HepG2 (cell line): ENCODE data around the gene TAF1D. TPM values are rescaled to one million over a fixed set of nuclear protein-coding genes. Genes with fewer than 3 reads are reported as not detected.

Source experiments
- CREB1 ChIP-seq, 2 experiments: fragments of 450-650 bp in 1 of 2; IDR thresholded peaks; 2 replicates each; pipeline ENCODE4 v1.6.1; 2016 to 2017; ENCODE audit warnings: control low read depth in 1 of 2, mild to moderate bottlenecking in 1 of 2, missing compliant biosample characterization in 1 of 2, missing genetic modification characterization in 1 of 2
- E2F5 ChIP-seq: sonication (generic); formaldehyde crosslinking; conservative IDR thresholded peaks from 2 replicates; pipeline ENCODE4 v1.4.0; 2020; ENCODE audit warnings: missing genetic modification reagents
- HNRNPH1 ChIP-seq: fragments of 200-400 bp; formaldehyde crosslinking; optimal IDR thresholded peaks from 2 replicates; pipeline ENCODE3; 2017; ENCODE audit warnings: mild to moderate bottlenecking, low read depth, low read length
- MAF1 ChIP-seq: sonication (generic); formaldehyde crosslinking; IDR thresholded peaks from 2 replicates; pipeline ENCODE4 v1.5.0; 2020; ENCODE audit warnings: missing genetic modification reagents, borderline replicate concordance
- NR2C2 ChIP-seq: sonication (generic); formaldehyde crosslinking; IDR thresholded peaks from 2 replicates; pipeline ENCODE4 v1.4.0; 2020; ENCODE audit warnings: missing genetic modification reagents, mild to moderate bottlenecking, moderate library complexity, borderline replicate concordance
- PAF1 ChIP-seq: IDR thresholded peaks from 2 replicates; pipeline ENCODE4 v1.6.1; 2016; ENCODE audit warnings: missing genetic modification reagents, missing compliant biosample characterization
- PAX8 ChIP-seq: sonication (generic); formaldehyde crosslinking; IDR thresholded peaks from 2 replicates; pipeline ENCODE4 v1.8.0; 2022; ENCODE audit warnings: mild to moderate bottlenecking, missing genetic modification reagents, borderline replicate concordance
- PHF8 ChIP-seq: sonication (generic); formaldehyde crosslinking; IDR thresholded peaks from 2 replicates; pipeline ENCODE4 v1.5.0; 2020; ENCODE audit warnings: missing genetic modification reagents
- RFXANK ChIP-seq: IDR thresholded peaks from 2 replicates; pipeline ENCODE4 v1.6.1; 2016
- ZFP82 ChIP-seq: sonication (generic); formaldehyde crosslinking; IDR thresholded peaks from 2 replicates; pipeline ENCODE4 v1.5.1; 2020; ENCODE audit warnings: mild to moderate bottlenecking, missing genetic modification reagents, borderline replicate concordance
- ZNF10 ChIP-seq: sonication (generic); formaldehyde crosslinking; IDR thresholded peaks from 2 replicates; pipeline ENCODE4 v1.4.0; 2020; ENCODE audit warnings: mild to moderate bottlenecking, low read depth, missing genetic modification reagents, borderline replicate concordance
- ZNF264 ChIP-seq: sonication (generic); formaldehyde crosslinking; IDR thresholded peaks from 2 replicates; pipeline ENCODE4 v1.4.0; 2020; ENCODE audit warnings: missing genetic modification reagents
- ZNF383 ChIP-seq: sonication (generic); formaldehyde crosslinking; IDR thresholded peaks from 2 replicates; pipeline ENCODE4 v1.4.0; 2020; ENCODE audit warnings: missing genetic modification reagents, mild to moderate bottlenecking, borderline replicate concordance
- ZNF512B ChIP-seq: sonication (generic); formaldehyde crosslinking; IDR thresholded peaks from 2 replicates; pipeline ENCODE4 v1.5.1; 2020; ENCODE audit warnings: missing genetic modification reagents, mild to moderate bottlenecking, borderline replicate concordance
- polyA plus RNA-seq, 8 experiments: library from polyadenylated mRNA; depleted of rRNA in 3 of 8; stranded (reverse) in 7 of 8; unstranded in 1 of 8; fragments of >200 nt; fragmentation: Illumina TruSeq in 4 of 8; extraction: Trizol in 4 of 8; gene quantifications; 2 replicates each; pipeline versions ENCODE4 v1.2.1 to v1.2.3, GENCODE V29; 2011 to 2016; ENCODE audit warnings: low read depth in 4 of 8, missing spikeins in 1 of 8, mixed read lengths in 1 of 8; ENCODE audit not compliant: insufficient read depth in 1 of 8
- total RNA-seq, 5 experiments: library from RNA; depleted of rRNA; stranded (reverse); fragments of >200 nt; fragmentation: Illumina TruSeq; extraction: Trizol; gene quantifications; 2 replicates each; pipeline ENCODE4 v1.2.3, GENCODE V29; 2016; ENCODE audit warnings: low read depth in 1 of 5
- TF ChIP-seq, protein P1 (sequence below): sonication (generic); formaldehyde crosslinking; IDR thresholded peaks from 2 replicates; pipeline ENCODE4 v1.4.0; 2020; ENCODE audit warnings: missing genetic modification reagents
- TF ChIP-seq, protein P2 (sequence below): sonication (generic); formaldehyde crosslinking; IDR thresholded peaks from 2 replicates; pipeline ENCODE4 v1.5.0; 2020; ENCODE audit warnings: mild to moderate bottlenecking, missing genetic modification reagents

Gene TAF1D
- total and polyA plus RNA-seq, 2 of the 13 experiments (the other 11 are each of a cell fraction or from before 2014, with no cell fraction given) = 132 to 207 TPM

- TF ChIP-seq E2F5 (CRISPR knock-in tag) (no peak), RFXANK (CRISPR knock-in tag) (no peak), PAX8 (CRISPR knock-in tag) (0 out of 2 replicates have a peak, but pooled peaks have one; percentile 71), PAF1 (CRISPR knock-in tag) (no peak; the same call in 1 of the 2 replicates), PHF8 (CRISPR knock-in tag) (peak; percentile 95), ZFP82 (CRISPR knock-in tag) (peak; percentile 82; the same call in 1 of the 2 replicates), ZNF264 (CRISPR knock-in tag) (no peak), CREB1 (IDR thresholded peaks at IDR 0.05) (no peak; the same call in 1 of the 2 replicates), CREB1 (CRISPR knock-in tag; IDR thresholded peaks at IDR 0.05) (peak; percentile 79), NR2C2 (CRISPR knock-in tag) (peak; percentile 85; the same call in 1 of the 2 replicates), HNRNPH1 (no peak), MAF1 (CRISPR knock-in tag) (no peak; the same call in 1 of the 2 replicates), ZNF10 (no peak), ZNF512B (CRISPR knock-in tag) (no peak), ZNF383 (no peak)
- TF ChIP-seq, protein P1, sequence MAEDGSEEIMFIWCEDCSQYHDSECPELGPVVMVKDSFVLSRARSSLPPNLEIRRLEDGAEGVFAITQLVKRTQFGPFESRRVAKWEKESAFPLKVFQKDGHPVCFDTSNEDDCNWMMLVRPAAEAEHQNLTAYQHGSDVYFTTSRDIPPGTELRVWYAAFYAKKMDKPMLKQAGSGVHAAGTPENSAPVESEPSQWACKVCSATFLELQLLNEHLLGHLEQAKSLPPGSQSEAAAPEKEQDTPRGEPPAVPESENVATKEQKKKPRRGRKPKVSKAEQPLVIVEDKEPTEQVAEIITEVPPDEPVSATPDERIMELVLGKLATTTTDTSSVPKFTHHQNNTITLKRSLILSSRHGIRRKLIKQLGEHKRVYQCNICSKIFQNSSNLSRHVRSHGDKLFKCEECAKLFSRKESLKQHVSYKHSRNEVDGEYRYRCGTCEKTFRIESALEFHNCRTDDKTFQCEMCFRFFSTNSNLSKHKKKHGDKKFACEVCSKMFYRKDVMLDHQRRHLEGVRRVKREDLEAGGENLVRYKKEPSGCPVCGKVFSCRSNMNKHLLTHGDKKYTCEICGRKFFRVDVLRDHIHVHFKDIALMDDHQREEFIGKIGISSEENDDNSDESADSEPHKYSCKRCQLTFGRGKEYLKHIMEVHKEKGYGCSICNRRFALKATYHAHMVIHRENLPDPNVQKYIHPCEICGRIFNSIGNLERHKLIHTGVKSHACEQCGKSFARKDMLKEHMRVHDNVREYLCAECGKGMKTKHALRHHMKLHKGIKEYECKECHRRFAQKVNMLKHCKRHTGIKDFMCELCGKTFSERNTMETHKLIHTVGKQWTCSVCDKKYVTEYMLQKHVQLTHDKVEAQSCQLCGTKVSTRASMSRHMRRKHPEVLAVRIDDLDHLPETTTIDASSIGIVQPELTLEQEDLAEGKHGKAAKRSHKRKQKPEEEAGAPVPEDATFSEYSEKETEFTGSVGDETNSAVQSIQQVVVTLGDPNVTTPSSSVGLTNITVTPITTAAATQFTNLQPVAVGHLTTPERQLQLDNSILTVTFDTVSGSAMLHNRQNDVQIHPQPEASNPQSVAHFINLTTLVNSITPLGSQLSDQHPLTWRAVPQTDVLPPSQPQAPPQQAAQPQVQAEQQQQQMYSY (CRISPR knock-in tag) = peak; percentile 74
- TF ChIP-seq, protein P2, sequence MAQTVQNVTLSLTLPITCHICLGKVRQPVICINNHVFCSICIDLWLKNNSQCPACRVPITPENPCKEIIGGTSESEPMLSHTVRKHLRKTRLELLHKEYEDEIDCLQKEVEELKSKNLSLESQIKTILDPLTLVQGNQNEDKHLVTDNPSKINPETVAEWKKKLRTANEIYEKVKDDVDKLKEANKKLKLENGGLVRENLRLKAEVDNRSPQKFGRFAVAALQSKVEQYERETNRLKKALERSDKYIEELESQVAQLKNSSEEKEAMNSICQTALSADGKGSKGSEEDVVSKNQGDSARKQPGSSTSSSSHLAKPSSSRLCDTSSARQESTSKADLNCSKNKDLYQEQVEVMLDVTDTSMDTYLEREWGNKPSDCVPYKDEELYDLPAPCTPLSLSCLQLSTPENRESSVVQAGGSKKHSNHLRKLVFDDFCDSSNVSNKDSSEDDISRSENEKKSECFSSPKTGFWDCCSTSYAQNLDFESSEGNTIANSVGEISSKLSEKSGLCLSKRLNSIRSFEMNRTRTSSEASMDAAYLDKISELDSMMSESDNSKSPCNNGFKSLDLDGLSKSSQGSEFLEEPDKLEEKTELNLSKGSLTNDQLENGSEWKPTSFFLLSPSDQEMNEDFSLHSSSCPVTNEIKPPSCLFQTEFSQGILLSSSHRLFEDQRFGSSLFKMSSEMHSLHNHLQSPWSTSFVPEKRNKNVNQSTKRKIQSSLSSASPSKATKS (CRISPR knock-in tag) = peak; percentile 76; the same call in 1 of the 2 replicates
Measured at GRCh38 chr11:93784145-93784934, 43.0 kb upstream of the TAF1D start, which contains the start of gene MED17 (continued).
